Fibroblast of the aortic adventitia (primary cell): Measurements from ENCODE around the gene MCRIP1. TPM values are rescaled to one million over a fixed set of nuclear protein-coding genes. Genes with fewer than 3 reads are reported as not detected.

Experiments used
- DNase-seq: peaks from one replicate; pipeline ENCODE4 v3.0.0-alpha.2; 2010; ENCODE audit warnings: low read depth
- H3K4me3 ChIP-seq: 2 replicates; pipeline ENCODE4 v1.5.1; 2011; ENCODE audit warnings: low read depth, mild to moderate bottlenecking, control low read depth, low read length, moderate library complexity
- CTCF ChIP-seq: IDR thresholded peaks from 2 replicates; pipeline ENCODE4 v1.5.1; 2011; ENCODE audit warnings: mild to moderate bottlenecking, low read length, control low read depth, inconsistent platforms; ENCODE audit not compliant: insufficient read depth
- total RNA-seq: library from RNA; depleted of rRNA; stranded (reverse); fragments of >200 nt; gene quantifications from 2 replicates; pipeline ENCODE4 v1.2.3, GENCODE V29; 2012; ENCODE audit warnings: low replicate concordance

The MCRIP1 gene
- total RNA-seq, 1 donor, result 130 TPM

- no peak for TF ChIP-seq CTCF
- H3K4me3 ChIP-seq, result no peak overlapping the region
- DNase-seq, result no peak
Observed at GRCh38 chr17:81811705-81812570, 21.2 kb downstream of the MCRIP1 start.

DNA sequence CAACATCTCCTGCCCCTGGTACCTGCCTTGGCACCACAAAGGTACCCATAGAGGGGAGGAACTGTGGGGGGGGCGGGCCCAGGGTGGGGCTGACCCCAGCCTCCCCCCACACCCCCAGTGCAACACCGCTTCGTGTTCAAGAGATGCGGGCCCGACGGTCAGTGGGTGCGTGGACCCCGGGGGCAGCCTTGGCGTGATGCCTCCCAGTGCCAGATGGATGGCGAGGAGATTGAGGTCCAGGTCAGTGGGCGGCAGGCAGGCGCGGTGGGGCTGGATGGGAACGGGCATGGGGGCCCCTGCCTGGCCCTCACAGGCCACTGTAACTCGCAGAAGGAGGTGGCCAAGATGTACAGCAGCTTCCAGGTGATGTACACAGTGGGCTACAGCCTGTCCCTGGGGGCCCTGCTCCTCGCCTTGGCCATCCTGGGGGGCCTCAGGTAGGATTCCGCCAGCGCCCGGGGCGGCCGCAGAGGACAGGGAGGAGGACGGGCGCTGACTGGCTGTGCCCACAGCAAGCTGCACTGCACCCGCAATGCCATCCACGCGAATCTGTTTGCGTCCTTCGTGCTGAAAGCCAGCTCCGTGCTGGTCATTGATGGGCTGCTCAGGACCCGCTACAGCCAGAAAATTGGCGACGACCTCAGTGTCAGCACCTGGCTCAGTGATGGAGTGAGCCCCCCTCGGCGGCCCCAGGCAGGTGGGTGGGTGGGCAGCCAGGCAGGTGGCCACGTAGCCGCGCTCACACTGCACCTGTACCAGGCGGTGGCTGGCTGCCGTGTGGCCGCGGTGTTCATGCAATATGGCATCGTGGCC is 22.0 kb downstream of the MCRIP1 start:
- no peak overlapping the region for H3K4me3 ChIP-seq
- DNase-seq, result no peak
- no peak for TF ChIP-seq CTCF

DNA sequence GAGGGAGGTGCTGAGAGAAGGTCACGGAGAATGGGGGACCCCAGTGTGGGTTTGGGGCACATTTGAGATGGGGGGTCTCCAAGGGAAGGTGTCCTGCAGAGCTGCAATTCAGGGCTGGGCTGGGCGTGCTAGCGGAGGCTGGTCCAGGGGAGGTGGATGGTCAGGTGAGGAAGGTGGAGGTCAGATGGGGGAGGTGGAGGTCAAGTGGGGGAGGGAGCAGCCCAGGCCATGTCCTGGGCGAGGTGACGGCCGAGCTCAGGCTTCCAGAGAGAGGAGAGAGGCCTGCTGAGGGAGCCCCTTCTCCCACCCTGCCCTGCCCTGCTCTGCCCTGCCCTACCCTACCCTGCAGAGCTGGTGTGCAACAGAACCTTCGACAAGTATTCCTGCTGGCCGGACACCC is 22.6 kb downstream of the MCRIP1 start:
- no peak for TF ChIP-seq CTCF
- H3K4me3 ChIP-seq, result no peak overlapping the region
- DNase-seq, result no peak

DNA sequence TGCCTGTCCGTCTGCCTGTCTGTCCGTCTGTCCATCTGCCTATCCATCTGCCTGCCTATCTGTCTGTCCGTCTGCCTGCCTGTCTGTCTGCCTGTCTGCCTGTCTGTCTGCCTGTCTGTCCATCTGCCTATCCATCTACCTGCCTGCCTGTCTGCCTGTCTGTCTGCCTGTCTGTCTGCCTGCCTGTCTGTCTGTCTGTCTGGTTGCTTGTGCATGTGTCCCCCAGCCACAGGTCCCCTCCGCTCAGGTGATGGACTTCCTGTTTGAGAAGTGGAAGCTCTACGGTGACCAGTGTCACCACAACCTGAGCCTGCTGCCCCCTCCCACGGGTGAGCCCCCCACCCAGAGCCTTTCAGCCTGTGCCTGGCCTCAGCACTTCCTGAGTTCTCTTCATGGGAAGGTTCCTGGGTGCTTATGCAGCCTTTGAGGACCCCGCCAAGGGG is 23.5 kb downstream of the MCRIP1 start:
- TF ChIP-seq CTCF, result no peak
- H3K4me3 ChIP-seq, result no peak overlapping the region
- DNase-seq, result no peak

DNA sequence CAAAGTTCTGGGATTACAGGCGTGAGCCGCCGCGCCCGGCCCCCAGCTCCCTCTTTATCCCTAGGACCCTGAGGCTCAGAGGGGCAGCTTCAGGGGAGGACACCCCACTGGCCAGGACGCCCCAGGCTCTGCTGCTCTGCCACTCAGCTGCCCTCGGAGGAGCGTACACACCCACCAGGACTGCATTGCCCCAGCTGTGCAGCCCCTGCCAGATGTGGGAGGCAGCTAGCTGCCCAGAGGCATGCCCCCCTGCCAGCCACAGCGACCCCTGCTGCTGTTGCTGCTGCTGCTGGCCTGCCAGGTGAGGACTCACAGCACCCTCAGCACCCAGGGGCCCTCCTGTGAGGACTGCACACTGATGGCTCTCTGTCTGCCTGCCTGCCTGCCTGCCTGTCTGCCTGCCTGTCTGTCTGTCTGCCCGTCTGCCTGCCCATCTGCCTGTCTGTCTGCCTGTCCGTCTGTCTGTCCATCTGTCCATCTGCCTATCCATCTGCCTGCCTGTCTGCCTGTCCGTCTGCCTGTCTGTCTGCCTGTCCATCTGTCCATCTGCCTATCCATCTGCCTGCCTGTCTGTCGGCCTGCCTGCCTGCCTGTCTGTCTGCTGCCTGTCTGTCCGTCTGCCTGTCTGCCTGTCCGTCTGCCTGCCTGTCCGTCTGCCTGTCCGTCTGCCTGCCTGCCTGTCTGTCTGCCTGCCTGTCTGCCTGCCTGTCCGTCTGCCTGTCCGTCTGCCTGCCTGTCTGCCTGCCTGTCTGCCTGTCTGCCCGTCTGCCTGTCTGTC is 24.1 kb downstream of the MCRIP1 start:
- DNase-seq, result no peak
- TF ChIP-seq CTCF, result no peak
- no peak overlapping the region for H3K4me3 ChIP-seq

- H3K4me3 ChIP-seq, result no peak overlapping the region
- no peak for DNase-seq
- no peak for TF ChIP-seq CTCF
Observed at GRCh38 chr17:81807839-81808238, 25.3 kb downstream of the MCRIP1 start.
